ENCODE data around the gene CFAP99.

Gene CFAP99

GRCh38 chr4:2432004-2432403 is 13.2 kb downstream of the CFAP99 start:
- DNase-seq = no peak

DNA sequence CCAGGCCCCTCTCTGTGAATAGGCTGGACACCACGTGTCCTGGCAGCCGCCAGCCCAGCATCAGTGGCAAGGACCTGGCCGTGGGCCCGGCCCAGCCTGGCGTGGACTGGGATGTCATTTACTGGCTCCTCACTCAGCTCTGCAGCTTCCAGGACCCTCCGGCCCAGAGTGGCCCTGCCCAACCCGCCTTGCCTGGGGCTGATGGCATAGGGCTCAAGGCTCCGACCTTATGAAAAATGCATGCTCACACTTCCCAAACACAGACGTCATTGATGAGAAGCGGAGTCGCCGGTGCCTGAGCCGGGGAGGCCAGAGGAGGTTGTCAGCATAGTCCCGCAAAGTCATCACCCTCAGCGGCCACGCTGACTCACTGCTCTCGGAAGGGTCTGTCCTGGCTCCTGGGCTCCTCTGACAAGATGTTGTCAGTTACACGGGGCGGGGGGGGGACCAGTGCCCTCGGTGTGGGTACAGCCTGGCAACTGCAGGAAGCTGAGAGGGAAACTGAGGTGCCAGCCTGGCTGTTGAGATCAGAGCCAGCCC is 14.3 kb downstream of the CFAP99 start:
- DNase-seq = no peak

DNA sequence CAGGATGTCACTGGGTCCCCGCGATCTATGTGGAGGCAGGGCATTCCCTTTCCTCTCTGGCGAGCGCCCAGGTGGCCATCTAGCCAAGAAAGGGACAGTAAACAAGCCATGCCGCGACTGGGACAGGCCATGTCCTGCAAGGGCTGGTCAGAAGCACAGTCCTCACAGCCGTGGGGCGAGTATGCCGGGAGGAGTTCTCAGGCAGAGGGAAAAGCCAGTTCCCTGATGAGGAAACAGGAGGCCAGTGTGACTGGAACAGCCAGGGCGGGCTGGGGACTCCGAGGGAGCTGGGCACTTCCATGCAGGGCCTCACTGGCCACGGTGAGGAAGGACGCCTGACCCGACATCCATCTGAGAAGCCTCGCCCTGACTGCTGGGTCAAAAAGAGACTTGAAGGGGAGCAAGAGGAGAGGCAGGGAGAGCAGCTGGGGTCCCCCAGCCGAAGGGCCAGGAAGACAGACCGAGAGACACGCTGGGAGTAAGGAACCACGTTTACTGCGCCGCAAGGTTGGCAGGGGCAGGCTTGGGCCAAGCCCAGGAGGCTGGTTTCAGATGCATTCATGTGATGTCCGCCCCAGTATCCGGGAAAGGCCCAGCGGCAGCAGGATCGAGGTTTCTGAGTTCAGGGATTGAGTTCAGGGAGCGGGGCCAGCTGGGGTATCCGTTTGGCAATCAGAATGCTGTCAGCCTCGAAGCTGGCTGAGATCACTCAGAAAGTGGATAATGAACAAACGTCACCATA is 15.0 kb downstream of the CFAP99 start:
- no peak for DNase-seq

- no peak for DNase-seq
Measured at GRCh38 chr4:2434420-2434819, 15.7 kb downstream of the CFAP99 start.

GRCh38 chr4:2436301-2436700 is 17.5 kb downstream of the CFAP99 start:
- DNase-seq = no peak

DNA sequence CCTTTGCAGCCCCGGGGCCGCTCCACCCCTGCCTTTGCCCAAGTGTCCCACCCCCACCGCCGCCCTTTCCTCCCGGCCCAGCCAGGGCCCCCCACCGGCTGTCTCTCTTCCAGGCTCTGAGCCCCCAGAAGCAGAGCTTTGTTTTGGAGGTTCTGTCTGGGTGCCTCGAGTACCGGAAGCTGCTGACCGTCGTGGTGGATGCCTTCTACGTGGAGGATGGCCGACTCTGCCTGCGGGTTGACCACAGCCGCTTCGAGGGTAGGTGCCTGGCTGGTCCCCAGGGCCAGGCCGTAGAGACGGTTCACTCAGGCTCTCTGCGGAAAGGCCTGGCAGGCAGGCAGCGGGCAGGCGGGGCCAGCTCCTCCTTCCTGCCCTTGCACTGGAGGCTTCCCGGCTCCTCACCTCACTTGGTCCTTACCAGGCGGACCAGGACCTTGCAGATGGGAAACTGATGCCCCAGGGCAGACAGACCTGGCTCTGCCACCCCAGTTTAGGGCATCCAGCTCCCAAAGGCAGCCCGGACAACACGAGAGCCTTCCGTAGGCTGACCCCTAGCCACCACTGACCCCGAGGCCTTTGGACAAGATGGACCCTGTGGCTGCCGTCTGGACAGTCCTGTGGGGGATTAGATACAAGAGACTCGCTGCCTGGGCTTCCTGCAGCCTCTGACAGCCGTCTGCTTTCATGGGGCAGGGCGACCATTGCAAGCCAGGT is 18.2 kb downstream of the CFAP99 start:
- no peak for DNase-seq

GRCh38 chr4:2437475-2438215 is 18.9 kb downstream of the CFAP99 start:
- no peak for DNase-seq

DNA sequence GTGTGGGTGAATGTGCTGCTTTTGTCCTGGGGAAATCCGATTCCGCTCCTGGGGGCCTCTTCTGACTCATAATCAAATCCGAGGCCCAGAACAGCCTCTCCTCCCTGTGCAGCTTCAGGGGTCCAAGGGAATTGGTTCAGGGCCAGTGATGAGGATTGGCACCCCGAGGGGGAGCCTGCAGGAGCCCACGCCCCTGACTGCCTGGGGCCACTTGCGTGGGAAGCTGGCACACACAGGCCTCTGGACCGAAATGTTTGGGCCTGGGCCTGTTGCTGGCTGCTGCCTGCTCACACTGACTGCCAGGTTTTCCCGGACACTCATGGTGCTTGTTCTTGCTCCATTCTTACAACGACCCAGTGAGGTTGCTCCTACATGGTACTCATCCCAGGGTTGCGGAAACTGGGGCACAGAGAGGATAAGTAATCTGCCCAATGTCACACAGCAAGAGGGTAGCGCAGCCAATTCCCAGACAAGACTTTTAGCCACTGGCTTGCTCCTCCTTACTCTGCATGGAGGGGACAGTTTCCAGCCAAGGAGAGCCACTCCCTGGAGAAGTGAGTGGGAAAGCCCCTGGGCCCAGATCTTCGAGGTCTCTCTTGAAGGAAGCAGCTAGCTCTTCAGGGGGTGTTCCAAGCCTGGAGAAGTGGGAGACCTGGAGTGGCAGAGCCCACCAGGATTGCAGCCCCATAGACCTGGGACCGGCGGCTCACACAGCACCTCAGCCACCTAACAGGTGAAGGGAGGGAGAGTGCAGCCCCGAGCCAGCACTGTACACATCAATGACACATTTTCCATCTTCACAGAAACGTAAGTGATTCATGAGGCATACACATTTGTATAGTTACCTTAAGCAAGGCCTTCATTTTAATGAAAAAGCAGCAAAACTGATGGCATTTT is 20.3 kb downstream of the CFAP99 start:
- no peak for DNase-seq

DNA sequence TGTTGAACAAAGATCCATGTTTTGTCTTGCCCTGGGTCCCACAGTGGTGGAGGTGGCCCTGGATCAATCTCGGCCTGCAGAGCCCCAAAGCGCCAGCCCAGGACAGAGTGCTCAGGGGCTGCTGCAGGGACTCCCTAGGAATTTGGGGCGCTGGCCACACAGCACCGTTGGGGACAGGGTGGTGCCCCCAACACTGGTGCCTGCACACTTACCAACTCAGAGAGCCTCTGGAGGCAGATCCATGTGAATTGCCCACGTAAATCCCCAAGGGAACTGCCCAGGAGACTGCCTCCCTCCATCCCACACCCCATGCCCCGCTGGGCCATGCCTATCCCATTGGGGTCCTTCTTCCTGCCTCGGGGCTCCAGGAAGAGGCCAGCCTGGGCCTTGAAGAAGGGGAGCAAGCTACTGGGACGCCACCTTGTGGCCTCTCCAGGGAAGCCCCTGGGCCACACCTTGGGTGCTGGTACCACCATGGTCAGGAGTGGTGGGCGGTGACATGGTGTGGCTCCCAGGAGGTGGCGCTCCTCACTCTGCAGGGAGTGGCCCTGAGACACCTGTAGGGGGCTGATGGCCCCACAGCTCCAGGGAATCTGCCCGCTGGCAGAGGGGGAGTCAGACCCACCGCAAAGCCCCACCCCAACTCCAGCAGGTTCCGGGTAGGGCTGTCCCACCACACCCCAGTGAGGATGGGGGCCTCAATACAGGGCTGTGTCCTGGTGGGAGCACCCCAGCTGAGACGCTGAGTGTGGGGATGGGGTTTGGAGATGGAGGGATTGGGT is 22.8 kb downstream of the CFAP99 start:
- DNase-seq = peak; percentile 38

- DNase-seq = no peak
Measured at GRCh38 chr4:2442175-2442993, 23.6 kb downstream of the CFAP99 start.

DNA sequence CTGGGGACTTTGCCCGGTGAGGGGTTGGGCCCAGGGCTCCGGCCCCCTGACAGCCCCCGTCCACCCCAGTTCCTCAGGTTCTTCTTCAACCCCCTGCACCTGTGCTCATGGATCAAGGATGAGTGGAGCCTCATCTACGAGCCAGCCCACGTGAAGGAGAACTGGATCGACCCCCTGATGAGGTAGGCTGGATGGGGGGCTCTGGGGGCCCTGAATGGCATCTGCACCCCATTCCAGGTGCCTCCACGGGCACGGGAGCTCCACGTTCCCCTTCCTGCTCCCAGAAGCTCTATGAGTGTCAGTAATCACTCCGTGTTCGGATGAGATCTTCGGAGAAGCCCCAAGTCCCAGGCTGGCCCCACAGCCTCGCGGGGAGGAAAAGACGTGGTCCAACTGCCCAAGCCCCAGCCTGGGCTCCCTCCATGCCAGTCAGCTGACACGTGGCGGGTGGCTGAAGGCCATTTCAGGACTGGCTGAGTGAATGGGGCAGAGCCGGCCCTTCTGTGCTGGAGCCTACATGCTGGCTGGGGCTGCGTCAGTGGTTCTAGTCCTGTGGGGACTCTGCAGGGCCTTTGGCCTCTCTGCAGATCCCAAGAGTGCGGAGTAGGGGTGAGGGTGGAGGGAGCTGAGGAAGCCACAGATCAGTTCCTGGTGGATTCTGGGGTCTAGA is 24.4 kb downstream of the CFAP99 start:
- DNase-seq = no peak

DNA sequence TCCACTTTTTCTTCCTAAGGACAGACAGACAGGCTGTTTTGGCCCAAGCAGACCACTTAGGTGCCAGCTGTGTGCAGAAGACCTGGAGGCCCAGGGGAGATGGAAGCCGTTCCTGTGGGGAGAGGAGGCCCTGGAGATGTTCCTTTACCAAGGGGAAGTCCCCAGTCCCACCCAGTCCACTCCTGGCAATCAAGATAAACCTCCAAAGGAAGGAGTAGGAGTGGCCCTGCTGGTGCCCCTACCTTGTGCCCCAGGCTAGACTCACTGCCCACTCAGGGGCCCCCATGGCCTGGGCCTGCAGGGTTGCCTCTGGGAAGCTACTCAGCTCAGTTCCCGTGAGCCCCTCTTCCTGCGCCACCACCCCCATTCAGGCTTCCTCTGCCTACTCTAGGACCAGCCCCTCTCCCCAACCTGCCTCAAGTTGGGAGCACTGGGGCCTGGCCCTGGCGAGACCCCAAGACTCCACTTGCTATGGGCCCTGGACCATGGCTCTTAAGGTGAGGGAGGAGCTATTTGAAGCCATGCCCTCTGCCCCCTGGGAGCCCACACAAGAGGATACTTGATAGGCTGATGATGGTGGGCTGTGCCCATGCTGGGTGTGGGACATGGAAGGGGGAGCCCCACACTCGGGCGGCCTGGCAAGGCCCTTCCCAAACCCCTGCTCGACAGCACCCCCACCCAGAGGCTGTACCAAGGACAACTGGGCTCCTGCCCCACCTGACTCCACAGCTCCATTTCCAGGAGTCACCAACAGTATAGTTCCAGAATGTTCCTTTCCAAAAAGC is 25.4 kb downstream of the CFAP99 start:
- DNase-seq = no peak

DNA sequence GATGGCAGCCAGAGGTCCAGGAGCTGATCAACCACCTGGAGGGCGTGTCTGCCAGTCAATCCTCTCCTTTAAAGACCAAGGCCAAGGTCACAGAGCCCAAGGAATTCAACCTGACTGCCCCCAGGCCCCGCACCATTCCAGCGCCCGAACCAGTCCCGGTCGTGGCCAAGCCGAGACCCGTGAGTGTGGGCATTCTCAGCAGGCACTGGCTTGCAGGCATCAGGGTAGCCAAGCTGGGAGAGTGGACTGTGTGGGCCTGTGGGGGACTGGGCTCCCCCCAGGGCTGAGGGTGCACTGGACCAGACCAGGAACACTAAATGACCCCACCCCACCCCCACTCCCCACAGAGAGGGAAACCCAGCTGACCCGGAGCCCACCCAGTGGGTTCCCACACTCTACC is 26.4 kb downstream of the CFAP99 start:
- no peak for DNase-seq

- no peak for DNase-seq
Measured at GRCh38 chr4:2445571-2445970, 26.8 kb downstream of the CFAP99 start.

- no peak for DNase-seq
Measured at GRCh38 chr4:2446656-2447564, 28.2 kb downstream of the CFAP99 start.

GRCh38 chr4:2448589-2448988 is 29.8 kb downstream of the CFAP99 start:
- no peak for DNase-seq

- no peak for DNase-seq
Measured at GRCh38 chr4:2449051-2449450, 30.3 kb downstream of the CFAP99 start.
